Effector memory CD4-positive, alpha-beta T cell (primary cell): Measurements from ENCODE around the gene KIAA1328.

Experiments
- DNase-seq, 3 donors: peaks; one replicate each; pipeline ENCODE4 v3.0.0-alpha.2; 2020
- H3K27ac ChIP-seq: 2 replicates; pipeline ENCODE4 v1.7.0; 2013; ENCODE audit warnings: mild to moderate bottlenecking, low read length, moderate library complexity; ENCODE audit not compliant: insufficient read depth, poor library complexity, severe bottlenecking
- H3K27me3 ChIP-seq: replicated peaks from 2 replicates; pipeline ENCODE4 v1.7.0; 2013; ENCODE audit warnings: mild to moderate bottlenecking, low read length; ENCODE audit not compliant: insufficient read depth, control insufficient read depth, poor library complexity, severe bottlenecking
- H3K36me3 ChIP-seq: 2 replicates; pipeline ENCODE4 v1.7.0; 2013; ENCODE audit warnings: mild to moderate bottlenecking, low read length, moderate library complexity; ENCODE audit not compliant: control insufficient read depth, insufficient read depth
- H3K4me1 ChIP-seq: 2 replicates; pipeline ENCODE4 v1.7.0; 2013; ENCODE audit warnings: low read length, mild to moderate bottlenecking; ENCODE audit not compliant: control insufficient read depth, insufficient read depth, poor library complexity, severe bottlenecking
- H3K4me3 ChIP-seq: 2 replicates; pipeline ENCODE4 v1.7.0; 2013; ENCODE audit warnings: low read length, low read depth, mild to moderate bottlenecking; ENCODE audit not compliant: insufficient read depth, poor library complexity, severe bottlenecking
- H3K9me3 ChIP-seq: 2 replicates; pipeline ENCODE4 v1.7.0; 2013; ENCODE audit warnings: mild to moderate bottlenecking, low read length, moderate library complexity; ENCODE audit not compliant: control insufficient read depth

The KIAA1328 gene

DNA sequence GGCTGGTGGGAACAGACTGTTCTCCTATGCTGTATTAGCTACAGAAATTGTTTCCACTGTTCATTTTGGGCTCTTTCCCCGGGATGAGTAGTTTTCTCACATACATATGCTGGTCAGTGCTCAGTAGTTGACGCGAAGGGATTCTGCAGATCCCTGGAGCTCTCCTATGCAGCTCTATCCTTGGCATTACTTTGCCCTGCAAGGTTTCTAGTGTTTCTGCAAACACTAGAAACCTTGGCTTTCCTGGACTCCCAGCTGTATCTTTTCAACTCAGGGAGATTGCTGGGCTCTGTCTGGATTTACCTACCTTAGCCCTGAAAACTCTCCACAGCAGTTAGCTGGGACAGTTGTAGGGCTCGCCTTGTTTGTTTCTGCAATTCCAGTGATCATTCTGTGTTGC, 10.9 kb downstream of the KIAA1328 start:
- Histone ChIP-seq H3K27me3 (no peaks in the 10 kb centered on the region), H3K4me3 (no peak overlapping the region), H3K36me3 (peaks cover 12% of the 10 kb centered on the region), H3K27ac (no peak overlapping the region), H3K9me3 (no peaks in the 10 kb centered on the region), H3K4me1 (no peaks in the 10 kb centered on the region)
- no peak for DNase-seq

- Histone ChIP-seq H3K36me3 (peaks cover 4% of the 10 kb centered on the region), H3K27me3 (no peaks in the 10 kb centered on the region), H3K9me3 (no peaks in the 10 kb centered on the region), H3K27ac (no peak overlapping the region), H3K4me1 (no peaks in the 10 kb centered on the region), H3K4me3 (no peak overlapping the region)
- DNase-seq, result no peak
Measured at GRCh38 chr18:36843199-36843598, 14.3 kb downstream of the KIAA1328 start.

- no peaks in the 10 kb centered on the region for H3K9me3 ChIP-seq
- no peaks in the 10 kb centered on the region for H3K4me1 ChIP-seq
- H3K27me3 ChIP-seq, result no peaks in the 10 kb centered on the region
- no peak for DNase-seq
- H3K27ac ChIP-seq, result no peak overlapping the region
- peaks cover 4% of the 10 kb centered on the region for H3K36me3 ChIP-seq
- no peak overlapping the region for H3K4me3 ChIP-seq
Measured at GRCh38 chr18:36843784-36844183, 14.9 kb downstream of the KIAA1328 start.

DNA sequence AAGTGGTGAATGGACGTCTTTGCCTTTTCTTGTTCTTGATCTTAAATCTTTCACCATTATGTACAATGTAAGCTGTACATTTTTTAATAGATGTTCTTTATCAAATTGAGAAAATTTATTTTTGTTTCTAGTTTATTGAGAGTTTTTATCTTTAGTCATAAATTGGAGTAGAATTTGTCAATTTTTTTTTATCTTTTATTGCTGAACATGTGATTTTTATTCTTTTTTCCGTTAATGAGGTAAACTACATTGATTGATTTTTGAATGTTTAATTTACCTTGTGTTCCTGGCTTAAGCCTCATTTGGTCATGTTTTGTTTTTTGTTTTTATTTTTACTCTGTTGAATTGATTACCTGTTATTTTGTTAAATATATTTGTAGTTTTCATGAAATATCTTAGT, 19.7 kb downstream of the KIAA1328 start:
- Histone ChIP-seq H3K4me1 (no peaks in the 10 kb centered on the region), H3K9me3 (no peaks in the 10 kb centered on the region), H3K27me3 (no peaks in the 10 kb centered on the region), H3K36me3 (peaks cover 6% of the 10 kb centered on the region), H3K27ac (no peak overlapping the region), H3K4me3 (no peak overlapping the region)
- DNase-seq, result no peak

DNA sequence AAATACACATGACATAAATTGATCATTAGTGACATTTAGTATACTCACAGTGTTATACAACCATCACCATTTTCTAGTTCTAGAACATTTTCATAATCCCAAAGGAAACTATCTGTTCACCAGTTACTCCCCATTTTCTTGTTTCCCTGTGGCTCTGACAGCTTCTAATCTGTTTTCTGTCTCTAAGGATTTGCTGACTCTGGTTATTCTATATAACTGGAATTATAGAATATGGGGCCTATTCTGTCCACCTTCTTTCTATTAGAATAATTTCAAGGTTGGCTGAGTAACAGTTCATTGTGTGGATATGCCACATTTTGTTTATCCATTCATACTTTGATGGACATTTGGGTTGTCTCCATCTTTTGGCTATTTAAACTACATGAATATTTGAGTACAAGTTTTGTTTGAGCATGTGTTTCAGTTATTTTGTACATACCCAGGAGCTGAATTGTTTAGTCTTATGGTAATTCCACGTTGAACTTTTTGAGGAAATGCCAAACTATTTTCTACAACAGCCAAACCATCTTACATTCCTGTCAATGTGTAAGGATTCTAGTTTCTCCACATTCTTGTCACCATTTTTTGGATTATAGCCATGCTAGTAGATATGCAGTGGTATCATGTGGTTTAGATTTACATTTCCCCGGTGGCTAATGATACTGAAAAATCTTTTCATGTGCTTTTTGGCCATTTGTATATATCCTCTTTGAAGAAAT, 20.5 kb downstream of the KIAA1328 start:
- no peak overlapping the region for H3K27ac ChIP-seq
- no peaks in the 10 kb centered on the region for H3K4me1 ChIP-seq
- H3K9me3 ChIP-seq, result no peaks in the 10 kb centered on the region
- peaks cover 6% of the 10 kb centered on the region for H3K36me3 ChIP-seq
- H3K27me3 ChIP-seq, result no peaks in the 10 kb centered on the region
- no peak for DNase-seq
- no peak overlapping the region for H3K4me3 ChIP-seq

DNA sequence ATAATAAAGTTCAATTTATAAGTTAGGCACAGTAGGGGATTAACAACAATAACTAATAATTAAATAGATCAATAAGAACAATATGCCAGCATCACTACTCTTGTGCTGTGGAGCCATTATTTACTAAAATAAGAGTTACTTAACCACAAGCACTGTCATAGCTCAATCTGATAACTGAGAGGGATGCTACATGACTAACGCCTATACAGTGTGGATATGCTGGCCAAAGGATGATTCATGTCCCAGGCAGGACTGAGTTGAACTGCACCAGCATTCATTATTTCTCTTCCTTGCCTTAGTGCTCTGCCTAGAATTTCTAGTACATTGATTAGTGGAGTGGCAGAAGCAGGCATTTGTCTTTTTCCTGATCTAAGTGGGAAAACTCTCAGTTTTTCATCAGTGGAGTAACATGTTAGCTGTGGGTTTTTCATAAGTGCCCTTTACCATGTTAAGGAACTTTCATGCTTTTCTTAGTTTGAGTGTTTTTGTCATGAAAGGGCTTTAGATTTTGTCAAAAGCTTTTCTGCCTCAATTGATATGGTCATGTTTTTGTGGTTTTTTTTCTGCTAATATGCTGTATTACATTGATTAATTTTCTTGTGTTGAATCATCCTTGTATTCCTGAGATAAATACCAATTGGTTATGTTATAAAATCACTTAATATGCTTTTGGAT, 21.7 kb downstream of the KIAA1328 start:
- no peak overlapping the region for H3K27ac ChIP-seq

GRCh38 chr18:36851202-36851590, 22.3 kb downstream of the KIAA1328 start:
- H3K36me3 ChIP-seq, result peaks cover 6% of the 10 kb centered on the region

More for the DNA sequence above, 21.7 kb downstream of the KIAA1328 start:
- DNase-seq, result no peak
- Histone ChIP-seq H3K9me3 (no peaks in the 10 kb centered on the region), H3K36me3 (peaks cover 6% of the 10 kb centered on the region), H3K4me3 (no peak overlapping the region), H3K27me3 (no peaks in the 10 kb centered on the region), H3K4me1 (no peaks in the 10 kb centered on the region)

GRCh38 chr18:36856815-36857214, 27.9 kb downstream of the KIAA1328 start:
- H3K9me3 ChIP-seq, result no peaks in the 10 kb centered on the region
- no peaks in the 10 kb centered on the region for H3K27me3 ChIP-seq
- no peaks in the 10 kb centered on the region for H3K4me1 ChIP-seq
- H3K27ac ChIP-seq, result no peak overlapping the region
- H3K4me3 ChIP-seq, result no peak overlapping the region
- H3K36me3 ChIP-seq, result peaks cover 6% of the 10 kb centered on the region
- no peak for DNase-seq

More at GRCh38 chr18:36851202-36851590, 22.3 kb downstream of the KIAA1328 start:
- H3K4me1 ChIP-seq, result no peaks in the 10 kb centered on the region
- no peaks in the 10 kb centered on the region for H3K9me3 ChIP-seq
- no peak for DNase-seq
- H3K4me3 ChIP-seq, result no peak overlapping the region
- no peaks in the 10 kb centered on the region for H3K27me3 ChIP-seq
- H3K27ac ChIP-seq, result no peak overlapping the region

DNA sequence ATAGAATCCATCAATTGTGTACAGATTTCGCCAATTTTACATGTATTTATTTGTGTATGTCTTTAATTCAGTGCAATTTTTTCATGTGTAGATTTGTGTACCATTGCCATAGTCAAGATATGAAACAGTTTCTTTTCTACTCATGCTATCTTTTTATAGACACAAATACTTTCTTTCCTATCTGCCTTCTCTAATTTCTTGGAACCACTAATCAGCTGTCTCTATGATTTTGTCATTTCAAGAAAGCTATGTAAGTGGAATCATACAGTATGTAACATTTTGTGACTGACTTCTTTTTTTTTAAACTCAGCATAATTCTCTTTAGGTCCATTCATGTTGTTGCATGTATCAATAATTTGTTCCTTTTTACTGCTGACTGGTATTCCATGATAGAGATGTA, 33.3 kb downstream of the KIAA1328 start:
- Histone ChIP-seq H3K4me3 (no peak overlapping the region), H3K9me3 (no peaks in the 10 kb centered on the region), H3K36me3 (no peaks in the 10 kb centered on the region), H3K27me3 (no peaks in the 10 kb centered on the region), H3K27ac (no peak overlapping the region), H3K4me1 (no peaks in the 10 kb centered on the region)
- DNase-seq, result no peak

DNA sequence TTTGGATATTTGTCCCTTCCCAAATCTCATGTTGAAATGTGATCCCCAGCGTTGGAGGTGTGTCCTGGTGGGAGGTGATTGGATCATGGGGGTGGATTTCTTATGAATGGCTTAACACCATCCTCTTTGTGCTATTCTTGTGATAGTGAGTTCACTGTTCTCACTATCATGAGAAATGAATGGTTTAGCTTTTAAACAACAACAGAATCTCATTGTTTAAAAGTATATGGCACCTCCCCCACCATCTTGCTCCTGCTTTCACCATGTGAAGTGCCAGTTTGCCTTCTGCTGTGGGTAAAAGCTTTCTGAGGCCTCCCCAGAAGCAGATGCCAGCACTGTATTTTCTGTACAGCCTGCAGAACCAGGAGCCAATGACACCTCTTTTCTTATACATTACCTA, 38.1 kb downstream of the KIAA1328 start:
- H3K9me3 ChIP-seq, result no peaks in the 10 kb centered on the region
- DNase-seq, result no peak
- H3K4me3 ChIP-seq, result no peak overlapping the region
- no peak overlapping the region for H3K27ac ChIP-seq
- H3K36me3 ChIP-seq, result no peaks in the 10 kb centered on the region
- no peaks in the 10 kb centered on the region for H3K27me3 ChIP-seq
- H3K4me1 ChIP-seq, result no peaks in the 10 kb centered on the region
